Activated CD8-positive, alpha-beta memory T cell treated with anti-CD3 and anti-CD28 coated beads, Interleukin-2, amount 50 U/mL, for 1 hour (primary cell): Measurements from ENCODE around the gene CHRNE.
"Not testable (repeated sequence)": the region's sequence is repeated elsewhere in the genome, so short reads cannot be mapped to it uniquely, and the experiment has no call there.

ENCODE experiments used
- DNase-seq: peaks from one replicate; pipeline ENCODE4 v3.0.0-alpha.2; 2020; ENCODE audit errors: extremely low read depth

Gene CHRNE

GRCh38 chr17:4887581-4887980 is 15.3 kb downstream of the CHRNE start:
- no peak for DNase-seq

DNA sequence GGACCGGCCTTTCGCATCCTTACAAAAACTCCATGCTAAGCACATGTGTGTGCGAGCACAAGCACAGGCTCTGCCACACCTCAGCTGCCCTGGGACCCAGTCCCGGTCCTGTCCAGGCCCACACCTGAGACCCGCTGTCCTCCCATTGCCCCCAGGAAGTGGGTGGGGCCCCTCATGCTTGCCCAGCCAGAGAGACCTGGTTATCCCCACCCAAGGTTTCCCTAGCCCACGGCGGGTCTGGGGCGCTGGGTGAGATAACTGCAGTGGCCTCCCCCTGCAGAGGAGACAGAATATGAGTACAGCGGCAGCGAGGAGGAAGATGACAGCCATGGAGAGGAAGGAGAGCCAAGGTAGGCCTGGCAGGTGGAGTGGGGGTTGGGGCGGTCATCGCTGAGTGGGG is 16.1 kb downstream of the CHRNE start:
- DNase-seq, result no peak

DNA sequence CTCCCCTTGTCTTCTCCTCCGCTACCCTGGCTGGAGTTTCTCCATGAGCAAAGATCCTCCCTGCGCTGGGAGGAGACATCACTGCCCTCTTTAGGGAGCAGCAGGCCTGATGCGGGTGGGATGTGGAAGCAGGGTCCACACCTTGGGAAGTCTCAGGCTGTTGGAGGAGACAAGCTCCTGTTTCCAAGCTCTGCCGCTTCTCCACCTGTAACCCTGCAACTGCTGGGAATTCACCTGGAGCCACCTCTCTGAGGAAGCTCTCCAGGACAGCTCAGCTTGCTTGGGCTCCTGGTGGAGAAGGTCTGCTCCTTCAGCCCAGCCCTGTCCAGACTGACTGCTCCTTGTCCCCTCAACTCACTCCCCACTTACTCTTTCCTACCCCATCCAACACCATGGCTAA is 18.4 kb downstream of the CHRNE start:
- no peak for DNase-seq

GRCh38 chr17:4881761-4882555 is 20.9 kb downstream of the CHRNE start:
- no peak for DNase-seq

GRCh38 chr17:4880857-4881256 is 22.0 kb downstream of the CHRNE start:
- no peak for DNase-seq

- no peak for DNase-seq
Observed at GRCh38 chr17:4879601-4880000, 23.3 kb downstream of the CHRNE start.

- DNase-seq, result no peak
Observed at GRCh38 chr17:4877089-4877488, 25.8 kb downstream of the CHRNE start.

DNA sequence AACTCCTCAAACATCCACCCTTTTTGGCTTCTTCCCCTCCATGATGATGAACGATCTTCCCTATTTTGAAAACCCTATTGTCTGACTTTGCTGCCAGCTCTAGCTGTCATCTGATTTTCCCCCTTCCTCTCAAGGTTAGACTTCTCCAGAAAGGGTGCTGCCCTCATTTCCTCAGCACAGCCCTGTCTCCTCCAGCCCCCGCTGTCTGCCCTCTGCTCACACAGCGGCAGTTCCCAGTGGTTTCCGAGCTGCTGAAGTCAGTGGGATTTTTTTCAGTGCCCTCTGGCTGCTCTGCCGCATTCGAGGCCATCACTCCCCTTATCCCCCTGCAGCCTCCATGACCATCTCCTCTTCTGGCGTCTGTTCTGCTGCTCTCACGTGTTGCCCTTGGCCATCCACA is 30.1 kb downstream of the CHRNE start:
- DNase-seq, result no peak

- no peak for DNase-seq
Observed at GRCh38 chr17:4870855-4871254, 32.0 kb downstream of the CHRNE start.

DNA sequence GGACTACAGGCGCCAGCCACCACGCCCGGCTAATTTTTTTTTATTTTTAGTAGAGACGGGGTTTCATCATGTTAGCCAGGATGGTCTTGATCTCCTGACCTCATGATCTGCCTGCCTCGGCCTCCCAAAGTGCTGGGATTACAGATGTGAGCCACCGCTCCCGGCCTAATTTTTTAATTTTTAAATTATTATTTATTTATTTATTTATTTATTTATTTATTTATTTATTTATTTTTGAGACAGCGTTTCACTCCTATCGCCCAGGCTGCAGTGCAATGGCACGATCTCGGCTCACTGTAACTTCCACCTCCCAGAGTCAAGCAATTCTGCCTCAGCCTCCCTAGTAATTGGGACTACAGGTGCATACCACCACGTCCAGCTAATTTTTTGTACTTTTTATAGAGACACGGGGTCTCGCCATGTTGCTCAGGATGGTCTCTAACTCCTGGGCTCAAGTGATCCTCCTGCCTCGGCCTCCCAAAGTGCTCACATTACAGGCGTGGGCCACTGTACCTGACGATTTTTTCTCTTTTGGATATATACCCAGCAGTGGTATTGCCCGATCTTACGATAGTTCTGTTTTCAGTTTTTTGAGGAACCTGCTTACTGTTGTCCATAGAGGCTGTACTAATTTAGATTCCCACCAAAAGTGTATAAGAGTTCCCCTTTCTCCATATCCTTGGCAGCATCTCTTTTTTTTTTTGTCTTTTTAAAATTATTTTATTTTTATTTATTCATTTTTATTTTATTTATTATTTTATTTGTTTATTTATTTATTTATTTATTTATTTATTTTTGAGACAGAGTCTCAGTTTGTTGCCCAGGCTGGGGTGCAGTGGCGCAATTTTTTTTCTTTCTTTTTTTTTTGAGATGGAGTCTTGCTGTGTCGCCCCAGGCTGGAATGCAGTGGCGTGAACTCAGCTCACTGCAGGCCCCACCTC is 33.6 kb downstream of the CHRNE start:
- DNase-seq, result not testable (repeated sequence)

- not testable (repeated sequence) for DNase-seq
Observed at GRCh38 chr17:4867535-4867934, 35.4 kb downstream of the CHRNE start.

DNA sequence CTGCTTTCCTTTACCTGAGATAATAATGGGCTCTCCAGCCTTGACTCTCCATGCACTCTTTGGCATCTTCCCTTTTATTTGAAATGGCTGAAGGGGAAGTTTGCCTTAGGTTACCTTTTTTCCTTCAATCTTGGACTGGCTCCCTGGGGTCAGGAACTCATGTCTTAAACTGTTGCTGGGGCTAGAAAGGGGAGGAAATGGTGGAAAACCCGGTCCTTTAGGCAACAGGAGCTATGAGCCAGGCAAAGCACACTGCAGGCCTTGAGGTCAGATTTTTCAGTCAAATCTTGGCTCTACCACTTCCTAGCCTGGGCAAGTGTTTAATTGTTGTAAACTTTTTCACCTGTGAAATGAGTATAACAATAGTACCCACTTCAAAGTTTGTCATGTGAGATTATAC is 39.6 kb downstream of the CHRNE start:
- DNase-seq, result no peak

- no peak for DNase-seq
Observed at GRCh38 chr17:4862720-4863119, 40.2 kb downstream of the CHRNE start.

GRCh38 chr17:4861052-4861451 is 41.8 kb downstream of the CHRNE start:
- no peak for DNase-seq

- DNase-seq, result no peak
Observed at GRCh38 chr17:4860651-4861050, 42.2 kb downstream of the CHRNE start.

DNA sequence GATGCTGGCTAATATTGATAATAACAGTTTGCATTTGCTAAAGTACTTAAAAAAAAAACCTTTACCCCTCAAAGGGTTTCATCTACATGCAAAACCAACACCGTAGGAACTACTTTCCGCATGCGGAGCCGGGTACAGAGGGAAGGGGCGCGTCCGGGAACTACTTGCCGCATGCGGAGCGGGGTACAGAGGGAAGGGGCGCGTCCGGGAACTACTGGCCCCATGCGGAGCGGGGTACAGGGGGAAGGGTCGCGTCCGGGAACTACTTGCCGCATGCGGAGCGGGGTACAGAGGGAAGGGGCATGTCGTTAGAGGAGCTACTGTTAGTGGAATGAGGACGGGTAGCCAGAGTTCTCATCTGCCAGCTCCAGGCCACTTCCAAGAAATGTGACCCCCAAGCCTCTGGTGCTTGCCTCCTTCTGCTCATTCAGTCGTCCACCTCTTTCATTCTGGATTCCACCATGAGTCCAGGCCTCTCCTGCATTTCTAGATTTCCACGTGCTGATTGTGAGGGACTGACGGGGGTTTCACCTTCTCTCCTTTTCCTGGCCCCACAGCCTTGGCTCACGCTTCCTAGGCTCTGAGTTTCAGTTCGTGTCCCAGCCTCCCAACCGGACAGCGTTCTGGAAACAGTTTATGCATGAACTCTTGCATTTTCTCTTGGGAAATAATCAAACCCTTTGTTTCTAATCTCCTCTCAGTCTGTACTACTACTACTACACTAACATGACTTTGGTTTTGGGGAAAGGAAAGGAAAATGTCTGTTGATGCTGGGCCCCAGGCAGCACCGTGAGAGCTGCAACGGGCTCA is 42.9 kb downstream of the CHRNE start:
- no peak for DNase-seq

- DNase-seq, result no peak
Observed at GRCh38 chr17:4858882-4859260, 44.0 kb downstream of the CHRNE start.

DNA sequence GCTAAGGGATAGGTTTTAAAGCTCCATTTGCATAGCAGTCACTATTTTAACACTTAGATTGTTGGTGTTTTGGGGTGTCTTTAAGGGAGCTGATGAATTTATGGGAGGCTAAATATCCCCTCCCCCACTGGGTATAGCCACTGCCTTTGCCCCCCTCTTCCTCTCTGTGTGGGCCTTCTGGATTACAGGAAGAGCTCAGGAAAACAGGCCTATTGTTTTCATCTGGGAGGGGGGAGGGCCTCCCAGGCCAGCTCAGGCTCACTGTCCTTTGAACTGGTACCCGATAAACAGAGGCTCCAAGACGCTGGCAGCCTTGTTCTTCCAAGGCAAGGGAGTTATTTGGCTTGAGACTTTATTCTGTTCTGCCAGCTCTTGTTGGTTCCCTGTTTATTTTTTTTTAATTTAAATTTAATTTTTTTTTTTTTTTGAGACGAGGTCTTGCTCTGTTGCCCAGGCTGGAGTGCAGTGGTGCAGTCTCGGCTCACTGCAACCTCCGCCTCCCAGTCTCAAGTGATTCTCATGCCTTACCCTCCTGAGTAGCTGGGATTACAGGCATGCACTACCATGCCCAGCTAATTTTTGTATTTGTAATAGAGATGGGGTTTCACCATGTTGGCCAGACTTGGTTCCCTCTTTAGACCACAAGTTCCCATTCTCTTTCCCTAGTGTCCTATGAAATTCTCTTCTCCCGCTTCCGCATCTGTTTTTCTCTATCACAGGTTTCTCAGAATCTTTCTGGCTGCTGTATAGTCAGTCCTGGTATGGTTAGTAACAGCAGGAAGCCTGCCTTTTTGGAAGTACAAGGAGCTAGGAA is 44.6 kb downstream of the CHRNE start:
- no peak for DNase-seq

DNA sequence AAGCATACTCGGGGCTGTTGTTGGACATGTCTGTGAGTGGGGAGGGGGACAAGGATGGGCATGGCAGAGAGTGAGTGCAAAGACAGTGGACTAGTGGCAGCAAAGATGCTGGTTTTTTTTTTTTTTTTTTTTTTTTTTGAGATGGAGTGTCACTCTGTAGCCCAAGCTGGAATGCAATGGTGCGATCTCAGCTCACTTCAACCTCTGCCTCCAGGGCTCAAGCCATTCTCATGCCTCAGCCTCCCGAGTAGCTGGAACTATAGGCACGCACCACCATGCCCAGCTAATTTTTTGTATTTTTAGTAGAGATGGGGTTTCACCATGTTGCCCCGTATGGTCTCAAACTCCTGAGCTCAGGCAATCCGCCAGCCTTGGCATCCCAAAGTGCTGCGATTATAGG is 45.6 kb downstream of the CHRNE start:
- DNase-seq, result not testable (repeated sequence)

DNA sequence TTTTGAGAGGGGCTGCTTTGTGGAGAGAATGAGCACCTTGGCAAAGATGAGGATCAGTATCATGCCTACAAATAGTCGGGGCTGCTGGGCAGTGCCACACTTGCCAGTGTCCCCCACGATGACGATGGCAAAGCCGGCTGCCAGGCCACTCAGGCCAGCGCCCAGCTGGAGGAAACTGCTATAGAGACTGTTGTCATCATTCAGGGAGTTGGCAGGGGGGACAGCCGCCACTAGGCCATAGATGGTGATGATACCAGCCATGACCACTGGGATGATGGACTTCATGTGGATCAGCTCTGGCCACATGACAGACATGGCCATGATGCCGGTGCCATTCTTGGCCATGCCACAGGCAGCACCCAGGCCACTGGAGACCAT is 46.0 kb downstream of the CHRNE start:
- DNase-seq, result no peak

DNA sequence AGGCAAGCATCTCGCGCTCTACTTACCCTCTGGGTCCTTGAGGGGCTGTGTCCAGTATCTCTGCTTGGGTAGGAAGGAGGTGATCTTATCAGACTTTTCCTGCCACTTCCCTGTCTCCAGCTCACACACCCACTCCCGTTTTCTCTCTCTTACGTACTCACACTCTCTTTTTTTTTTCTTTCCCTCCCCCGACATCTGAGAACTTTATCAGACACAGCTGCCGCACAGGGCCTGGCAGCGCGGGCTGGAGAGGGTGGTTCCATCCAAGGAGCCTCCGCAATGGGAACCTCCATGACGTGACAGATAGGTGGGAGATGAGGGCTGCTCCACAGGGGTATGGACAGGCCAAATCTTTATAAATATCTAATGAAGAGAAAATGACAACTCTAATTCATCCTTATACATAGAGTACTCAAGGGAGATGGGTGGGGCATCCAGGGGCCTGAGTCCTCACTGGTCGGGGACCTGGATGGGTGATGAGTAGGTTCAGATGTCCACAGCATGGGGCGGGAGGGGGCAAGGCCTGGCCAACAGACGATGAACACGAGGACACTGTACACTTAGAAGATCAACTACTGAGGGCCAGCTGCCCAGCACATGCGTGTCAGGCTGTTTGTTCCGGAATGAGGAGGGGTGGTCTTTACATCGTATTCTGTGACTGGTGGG is 46.5 kb downstream of the CHRNE start:
- DNase-seq, result no peak
